H9 (cell line): ENCODE measurements around the gene TMEM201. TPM values are rescaled to one million over a fixed set of nuclear protein-coding genes. Genes with fewer than 3 reads are reported as not detected.
"Not testable (repeated sequence)": the region's sequence is repeated elsewhere in the genome, so short reads cannot be mapped to it uniquely, and the experiment has no call there.

Experiments
- DNase-seq: peaks from one replicate; pipeline ENCODE4 v3.0.0-alpha.2; 2017
- H2AFZ ChIP-seq: one replicate; pipeline ENCODE4 v1.6.1; 2013; ENCODE audit warnings: mild to moderate bottlenecking, low read length, control low read depth, moderate library complexity
- H2AK5ac ChIP-seq: 2 replicates; pipeline ENCODE4 v1.6.1; 2013; ENCODE audit warnings: low read length, control low read depth, mixed read lengths; ENCODE audit not compliant: insufficient read length
- H2BK120ac ChIP-seq: one replicate; pipeline ENCODE4 v1.6.1; 2013; ENCODE audit warnings: low read depth, mild to moderate bottlenecking, low read length, control low read depth, inconsistent platforms; ENCODE audit not compliant: poor library complexity, severe bottlenecking
- H2BK12ac ChIP-seq: 2 replicates; pipeline ENCODE4 v1.6.1; 2013; ENCODE audit warnings: low read length, control low read depth, mixed read lengths, low read depth; ENCODE audit not compliant: insufficient read length
- H2BK15ac ChIP-seq: 2 replicates; pipeline ENCODE4 v1.6.1; 2013; ENCODE audit warnings: low read depth, low read length, control low read depth
- H2BK20ac ChIP-seq: one replicate; pipeline ENCODE4 v1.6.1; 2013; ENCODE audit warnings: low read depth, mild to moderate bottlenecking, low read length, control low read depth, inconsistent platforms; ENCODE audit not compliant: poor library complexity, severe bottlenecking
- H2BK5ac ChIP-seq: 2 replicates; pipeline ENCODE4 v1.6.1; 2013; ENCODE audit warnings: low read length, control low read depth, mixed read lengths; ENCODE audit not compliant: insufficient read length
- H3K14ac ChIP-seq: 2 replicates; pipeline ENCODE4 v1.6.1; 2013; ENCODE audit warnings: low read length, control low read depth; ENCODE audit not compliant: insufficient read depth
- H3K18ac ChIP-seq: 2 replicates; pipeline ENCODE4 v1.6.1; 2013; ENCODE audit warnings: low read depth, mild to moderate bottlenecking, mixed read lengths, low read length, control low read depth; ENCODE audit not compliant: insufficient read length
- H3K23ac ChIP-seq: 2 replicates; pipeline ENCODE4 v1.6.1; 2013; ENCODE audit warnings: low read length, control low read depth, mixed read lengths, low read depth; ENCODE audit not compliant: insufficient read length
- H3K23me2 ChIP-seq: 2 replicates; pipeline ENCODE4 v1.6.1; 2013; ENCODE audit warnings: low read depth, mild to moderate bottlenecking, mixed read lengths, low read length, control low read depth; ENCODE audit not compliant: insufficient read length, poor library complexity, severe bottlenecking
- H3K27ac ChIP-seq: 2 replicates; pipeline ENCODE4 v1.5.1; 2013; ENCODE audit warnings: low read length, control low read depth, mixed read lengths, low read depth; ENCODE audit not compliant: insufficient read length
- H3K27me3 ChIP-seq: 2 replicates; pipeline ENCODE4 v1.6.1; 2013; ENCODE audit warnings: low read length, control low read depth, inconsistent platforms; ENCODE audit not compliant: insufficient read depth
- H3K4ac ChIP-seq: 2 replicates; pipeline ENCODE4 v1.6.1; 2013; ENCODE audit warnings: low read depth, mild to moderate bottlenecking, control low read depth, inconsistent platforms, low read length, moderate library complexity
- H3K4me1 ChIP-seq: 2 replicates; pipeline ENCODE4 v1.6.1; 2013; ENCODE audit warnings: low read length, control low read depth, inconsistent platforms; ENCODE audit not compliant: insufficient read depth
- H3K4me2 ChIP-seq: 2 replicates; pipeline ENCODE4 v1.6.1; 2013; ENCODE audit warnings: low read length, control low read depth, mixed read lengths; ENCODE audit not compliant: insufficient read length, insufficient read depth
- H3K56ac ChIP-seq: 2 replicates; pipeline ENCODE4 v1.6.1; 2013; ENCODE audit warnings: low read depth, mild to moderate bottlenecking, mixed read lengths, low read length, control low read depth; ENCODE audit not compliant: insufficient read length
- H3K79me1 ChIP-seq: 2 replicates; pipeline ENCODE4 v1.6.1; 2013; ENCODE audit warnings: low read depth, mild to moderate bottlenecking, moderate library complexity, low read length, control low read depth, inconsistent platforms; ENCODE audit not compliant: insufficient read depth, poor library complexity, severe bottlenecking
- H3K79me2 ChIP-seq: 2 replicates; pipeline ENCODE4 v1.6.1; 2013; ENCODE audit warnings: low read length, control low read depth, inconsistent platforms; ENCODE audit not compliant: insufficient read depth
- H3K9ac ChIP-seq: 2 replicates; pipeline ENCODE4 v1.6.1; 2013; ENCODE audit warnings: low read length, control low read depth, mixed read lengths; ENCODE audit not compliant: insufficient read length; ENCODE audit errors: extremely low read depth
- H3K9me3 ChIP-seq: one replicate; pipeline ENCODE4 v1.6.1; 2013; ENCODE audit warnings: low read depth, low read length, inconsistent platforms; ENCODE audit not compliant: control insufficient read depth
- H3T11ph ChIP-seq: one replicate; pipeline ENCODE4 v1.6.1; 2013; ENCODE audit warnings: mild to moderate bottlenecking, low read length, control low read depth, inconsistent platforms
- H4K20me1 ChIP-seq: one replicate; pipeline ENCODE4 v1.6.1; 2013; ENCODE audit not compliant: control insufficient read depth, insufficient read length, insufficient read depth
- H4K5ac ChIP-seq: 2 replicates; pipeline ENCODE4 v1.6.1; 2013; ENCODE audit warnings: low read depth, mild to moderate bottlenecking, mixed read lengths, low read length, control low read depth; ENCODE audit not compliant: insufficient read length
- H4K8ac ChIP-seq: replicated peaks from 2 replicates; pipeline ENCODE4 v1.6.1; 2013; ENCODE audit warnings: low read length, control low read depth, mixed read lengths, low read depth; ENCODE audit not compliant: insufficient read length
- H4K91ac ChIP-seq: 2 replicates; pipeline ENCODE4 v1.6.1; 2013; ENCODE audit warnings: low read depth, mild to moderate bottlenecking, moderate library complexity, mixed read lengths, low read length, control low read depth; ENCODE audit not compliant: insufficient read length
- H3K27ac Mint-ChIP-seq, 3 experiments: 2 replicates in 2 of 3; 3 replicates in 1 of 3; pipeline ENCODE4 v1.8.0; 2020 to 2021; ENCODE audit warnings: mixed read lengths in 3 of 3, mild to moderate bottlenecking in 1 of 3, moderate library complexity in 1 of 3
- H3K27me3 Mint-ChIP-seq: 2 replicates; pipeline ENCODE4 v1.8.0; 2021; ENCODE audit warnings: low read depth, mild to moderate bottlenecking, moderate library complexity, mixed read lengths
- H3K36me3 Mint-ChIP-seq, 3 experiments: 2 replicates in 2 of 3; 3 replicates in 1 of 3; pipeline ENCODE4 v1.8.0; 2020 to 2021; ENCODE audit warnings: low read depth in 3 of 3, mixed read lengths in 3 of 3; ENCODE audit not compliant: insufficient read depth in 1 of 3
- H3K4me1 Mint-ChIP-seq, 2 experiments: 2 replicates each; pipeline ENCODE4 v1.8.0; 2020; ENCODE audit warnings: mixed read lengths in 2 of 2
- H3K4me3 Mint-ChIP-seq, 2 experiments: 2 replicates in 1 of 2; 3 replicates in 1 of 2; pipeline ENCODE4 v1.8.0; 2020 to 2021; ENCODE audit warnings: mild to moderate bottlenecking in 2 of 2, mixed read lengths in 2 of 2, moderate library complexity in 1 of 2
- H3K9me3 Mint-ChIP-seq, 2 experiments: 2 replicates in 1 of 2; 3 replicates in 1 of 2; pipeline ENCODE4 v1.8.0; 2020; ENCODE audit warnings: mild to moderate bottlenecking in 2 of 2, mixed read lengths in 2 of 2, moderate library complexity in 1 of 2
- WGBS: extraction: QIAGEN DNeasy Blood & Tissue Kit; methylation state at CpG from one replicate; pipeline ENCODE4 v1.1.7; 2013; ENCODE audit warnings: missing lambda C conversion rate, low lambda C conversion rate, mixed read lengths; ENCODE audit not compliant: insufficient read length; ENCODE audit errors: extremely low coverage; 5-methylcytosine and 5-hydroxymethylcytosine counted together
- total RNA-seq: library from RNA; stranded (reverse); gene quantifications from 2 replicates; pipeline ENCODE4 v1.2.1, GENCODE V29; 2021
- TF ChIP-seq, protein P1 (sequence below): fragments of 200-600 bp; sonication (generic); conservative IDR thresholded peaks from 3 replicates; pipeline ENCODE4 v1.8.0; 2021; ENCODE audit warnings: antibody characterized with exemption, mild to moderate bottlenecking

Gene TMEM201
- total RNA-seq, 1 experiment from 2014 or later = 31.0 TPM

DNA sequence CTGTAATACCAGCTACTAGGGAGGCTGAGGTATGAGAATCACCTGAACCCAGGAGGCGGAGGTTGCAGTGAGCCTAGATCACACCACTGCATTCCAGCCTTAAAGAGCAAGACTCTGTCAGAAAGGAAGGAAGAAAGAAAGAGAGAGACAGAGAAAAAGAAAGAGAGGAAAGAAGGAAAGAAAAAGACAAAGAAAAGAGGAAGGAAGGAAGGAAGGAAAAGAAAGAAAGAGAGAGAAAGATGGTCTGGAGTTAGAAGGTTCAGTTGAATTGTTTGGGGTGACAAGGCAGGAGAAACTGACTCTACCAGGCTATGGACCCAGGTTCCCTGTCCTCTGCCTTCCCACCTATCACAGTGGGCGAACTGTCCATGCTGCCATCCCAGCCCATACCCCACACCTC is 35.4 kb downstream of the TMEM201 start:
- H2BK120ac ChIP-seq = no peak overlapping the region
- DNase-seq = no peak
- H4K91ac ChIP-seq = no peak overlapping the region
- H4K5ac ChIP-seq = no peak overlapping the region
- no peak overlapping the region for H3K18ac ChIP-seq
- H2BK12ac ChIP-seq = no peak overlapping the region
- Mint-ChIP-seq H3K27me3 (peaks cover 39% of the 10 kb centered on the region), H3K27ac (no peak overlapping the region), H3K4me3 (no peak overlapping the region), H3K9me3 (peaks cover 0 to 3% of the 10 kb centered on the region in 2 experiments; a peak in 2 of 5 replicates), H3K36me3 (no peaks in the 10 kb centered on the region), H3K4me1 (peaks cover 0 to 12% of the 10 kb centered on the region in 2 experiments; a peak in 3 of 4 replicates)
- no peak overlapping the region for H3K4me2 ChIP-seq
- no peaks in the 10 kb centered on the region for H3K9me3 ChIP-seq
- H3K9ac ChIP-seq = no peak overlapping the region
- no peak overlapping the region for H2BK5ac ChIP-seq
- H2BK20ac ChIP-seq = no peak overlapping the region
- H2BK15ac ChIP-seq = no peak overlapping the region
- no CpG with 5 or more reads among the region's 2 CpGs for WGBS
- H3K79me1 ChIP-seq = no peaks in the 10 kb centered on the region
- H4K20me1 ChIP-seq = no peaks in the 10 kb centered on the region
- no peak overlapping the region for H3K23ac ChIP-seq
- no peaks in the 10 kb centered on the region for H3K4me1 ChIP-seq
- H3K23me2 ChIP-seq = no peaks in the 10 kb centered on the region
- H2AFZ ChIP-seq = no peak overlapping the region
- no peak overlapping the region for H3K14ac ChIP-seq
- no peak overlapping the region for H3K56ac ChIP-seq
- no peak overlapping the region for H2AK5ac ChIP-seq
- no peak overlapping the region for H3K4ac ChIP-seq
- H3K79me2 ChIP-seq = no peaks in the 10 kb centered on the region
- no peak overlapping the region for H3K27ac ChIP-seq
- TF ChIP-seq, protein P1, sequence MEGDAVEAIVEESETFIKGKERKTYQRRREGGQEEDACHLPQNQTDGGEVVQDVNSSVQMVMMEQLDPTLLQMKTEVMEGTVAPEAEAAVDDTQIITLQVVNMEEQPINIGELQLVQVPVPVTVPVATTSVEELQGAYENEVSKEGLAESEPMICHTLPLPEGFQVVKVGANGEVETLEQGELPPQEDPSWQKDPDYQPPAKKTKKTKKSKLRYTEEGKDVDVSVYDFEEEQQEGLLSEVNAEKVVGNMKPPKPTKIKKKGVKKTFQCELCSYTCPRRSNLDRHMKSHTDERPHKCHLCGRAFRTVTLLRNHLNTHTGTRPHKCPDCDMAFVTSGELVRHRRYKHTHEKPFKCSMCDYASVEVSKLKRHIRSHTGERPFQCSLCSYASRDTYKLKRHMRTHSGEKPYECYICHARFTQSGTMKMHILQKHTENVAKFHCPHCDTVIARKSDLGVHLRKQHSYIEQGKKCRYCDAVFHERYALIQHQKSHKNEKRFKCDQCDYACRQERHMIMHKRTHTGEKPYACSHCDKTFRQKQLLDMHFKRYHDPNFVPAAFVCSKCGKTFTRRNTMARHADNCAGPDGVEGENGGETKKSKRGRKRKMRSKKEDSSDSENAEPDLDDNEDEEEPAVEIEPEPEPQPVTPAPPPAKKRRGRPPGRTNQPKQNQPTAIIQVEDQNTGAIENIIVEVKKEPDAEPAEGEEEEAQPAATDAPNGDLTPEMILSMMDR = no peak
- no peak overlapping the region for H3T11ph ChIP-seq
- H4K8ac ChIP-seq = no peak overlapping the region
- H3K27me3 ChIP-seq = no peaks in the 10 kb centered on the region

DNA sequence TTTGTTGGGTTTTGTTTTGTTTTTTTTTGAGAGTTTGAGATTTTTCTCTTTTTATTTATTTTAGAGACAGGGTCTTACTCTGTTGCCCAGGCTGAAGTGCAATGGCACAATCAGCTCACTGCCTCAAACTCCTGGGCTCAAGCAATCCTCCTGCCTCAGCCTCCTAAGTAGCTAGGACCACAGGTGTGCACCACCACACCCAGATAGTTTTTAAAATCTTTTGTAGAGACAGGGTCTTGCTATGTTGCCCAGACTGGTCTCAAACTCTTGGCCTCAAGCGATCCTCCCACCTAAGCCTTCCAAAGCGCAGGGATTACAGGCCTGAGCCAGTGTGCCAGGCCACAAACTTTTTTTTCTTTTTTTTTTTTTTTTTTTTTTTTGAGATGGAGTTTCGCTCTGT is 36.3 kb downstream of the TMEM201 start:
- not testable (repeated sequence) for H3T11ph ChIP-seq, DNase-seq, H2BK12ac ChIP-seq, H3K27ac ChIP-seq, H3K4me2 ChIP-seq, H3K23me2 ChIP-seq, H2BK20ac ChIP-seq, H3K18ac ChIP-seq, H3K9ac ChIP-seq, H3K27me3 ChIP-seq, H2BK120ac ChIP-seq, H3K9me3 Mint-ChIP-seq, H3K4me1 ChIP-seq, H3K36me3 Mint-ChIP-seq, H2BK5ac ChIP-seq, H3K4me3 Mint-ChIP-seq, H2AFZ ChIP-seq, H3K9me3 ChIP-seq, H4K5ac ChIP-seq, H3K23ac ChIP-seq, H3K4ac ChIP-seq, H2BK15ac ChIP-seq, H3K56ac ChIP-seq, H4K8ac ChIP-seq, H3K79me2 ChIP-seq, H3K79me1 ChIP-seq, H3K27ac Mint-ChIP-seq, H4K91ac ChIP-seq, H4K20me1 ChIP-seq, H2AK5ac ChIP-seq, H3K14ac ChIP-seq
- Mint-ChIP-seq H3K27me3 (peaks cover 35% of the 10 kb centered on the region), H3K4me1 (peaks cover 0 to 17% of the 10 kb centered on the region in 2 experiments; a peak in 3 of 4 replicates)
- WGBS = no CpG with 5 or more reads among the region's 3 CpGs
